MM.1S (cell line): ENCODE results near the gene PPP2R2C.

Experiments used
- DNase-seq: peaks from one replicate; pipeline ENCODE4 v3.0.0-alpha.2; 2015
- H2AFZ ChIP-seq: fragments of 300-600 bp; sonication (generic); 2 replicates; pipeline ENCODE4 v1.6.0; 2016; ENCODE audit warnings: antibody characterized with exemption, low read length
- H3F3A ChIP-seq: fragments of 300-600 bp; sonication (generic); 2 replicates; pipeline ENCODE4 v1.6.1; 2016; ENCODE audit warnings: mild to moderate bottlenecking, antibody characterized with exemption, low read length, moderate library complexity, mixed read lengths; ENCODE audit not compliant: insufficient read depth
- H3K27ac ChIP-seq: fragments of 300-600 bp; sonication (generic); 2 replicates; pipeline ENCODE4 v1.5.1; 2016; ENCODE audit warnings: mild to moderate bottlenecking, low read length
- H3K27me3 ChIP-seq: fragments of 300-600 bp; sonication (generic); replicated peaks from 2 replicates; pipeline ENCODE4 v1.6.0; 2016; ENCODE audit warnings: low read length; ENCODE audit not compliant: insufficient read depth
- H3K36me3 ChIP-seq: fragments of 300-600 bp; sonication (generic); replicated peaks from 2 replicates; pipeline ENCODE4 v1.6.1; 2016; ENCODE audit warnings: mild to moderate bottlenecking, low read length, mixed read lengths; ENCODE audit not compliant: insufficient read depth
- H3K4me1 ChIP-seq: fragments of 300-600 bp; sonication (generic); 2 replicates; pipeline ENCODE4 v1.6.1; 2016; ENCODE audit warnings: low read length, mixed read lengths
- H3K4me2 ChIP-seq: fragments of 300-600 bp; sonication (generic); 2 replicates; pipeline ENCODE4 v1.6.0; 2016; ENCODE audit warnings: low read depth, low read length
- H3K4me3 ChIP-seq: fragments of 300-600 bp; sonication (generic); 2 replicates; pipeline ENCODE4 v1.5.1; 2016; ENCODE audit warnings: low read length, mixed read lengths
- H3K79me2 ChIP-seq: fragments of 300-600 bp; sonication (generic); 2 replicates; pipeline ENCODE4 v1.6.1; 2016; ENCODE audit warnings: mixed run types, low read length, mixed read lengths
- H3K9ac ChIP-seq: fragments of 300-600 bp; sonication (generic); 2 replicates; pipeline ENCODE4 v1.6.1; 2016; ENCODE audit warnings: low read length, mixed read lengths
- H3K9me2 ChIP-seq: fragments of 300-600 bp; sonication (generic); replicated peaks from 2 replicates; pipeline ENCODE4 v1.6.1; 2016; ENCODE audit warnings: mild to moderate bottlenecking, low read length, mixed read lengths; ENCODE audit not compliant: insufficient read depth
- H3K9me3 ChIP-seq: fragments of 300-600 bp; sonication (generic); replicated peaks from 2 replicates; pipeline ENCODE4 v1.6.1; 2016; ENCODE audit warnings: mild to moderate bottlenecking, low read length, mixed read lengths; ENCODE audit not compliant: insufficient read depth
- H4K20me1 ChIP-seq: fragments of 300-600 bp; sonication (generic); 2 replicates; pipeline ENCODE4 v1.6.1; 2016; ENCODE audit warnings: mild to moderate bottlenecking, low read length, moderate library complexity, mixed read lengths; ENCODE audit not compliant: insufficient read depth
- CTCF ChIP-seq: fragments of 300-600 bp; sonication (generic); IDR thresholded peaks from 2 replicates; pipeline ENCODE4 v1.5.1; 2016; ENCODE audit warnings: antibody characterized with exemption, low read length, mixed read lengths
- EZH2 ChIP-seq: fragments of 300-600 bp; sonication (generic); optimal IDR thresholded peaks from 2 replicates; pipeline ENCODE3; 2017; ENCODE audit warnings: low read depth, mild to moderate bottlenecking, antibody characterized with exemption, low read length, mixed read lengths
- EZH2phosphoT487 ChIP-seq: fragments of 300-600 bp; sonication (generic); IDR thresholded peaks from 2 replicates; pipeline ENCODE4 v1.6.1; 2018; ENCODE audit warnings: antibody characterized with exemption, low read length

Gene PPP2R2C

GRCh38 chr4:6388713-6389112 is 83.7 kb downstream of the PPP2R2C start:
- H3F3A ChIP-seq = no peaks in the 10 kb centered on the region
- no peaks in the 10 kb centered on the region for H3K36me3 ChIP-seq
- no peaks in the 10 kb centered on the region for H4K20me1 ChIP-seq
- H3K9ac ChIP-seq = no peak overlapping the region
- peaks cover 98% of the 10 kb centered on the region for H3K27me3 ChIP-seq
- no peaks in the 10 kb centered on the region for H3K9me2 ChIP-seq
- TF ChIP-seq EZH2 (no peak), EZH2phosphoT487 (no peak), CTCF (no peak)
- H3K4me3 ChIP-seq = no peak overlapping the region
- H3K79me2 ChIP-seq = no peaks in the 10 kb centered on the region
- no peaks in the 10 kb centered on the region for H3K9me3 ChIP-seq
- no peak for DNase-seq
- H3K4me1 ChIP-seq = no peaks in the 10 kb centered on the region
- H3K4me2 ChIP-seq = no peak overlapping the region
- no peak overlapping the region for H2AFZ ChIP-seq
- H3K27ac ChIP-seq = no peak overlapping the region

GRCh38 chr4:6387946-6388345 is 84.5 kb downstream of the PPP2R2C start:
- no peak for DNase-seq
- Histone ChIP-seq H3K9me3 (no peaks in the 10 kb centered on the region), H4K20me1 (no peaks in the 10 kb centered on the region), H3K27me3 (peaks cover 98% of the 10 kb centered on the region), H3K4me1 (no peaks in the 10 kb centered on the region), H3K4me2 (no peak overlapping the region), H2AFZ (no peak overlapping the region), H3K27ac (no peak overlapping the region), H3F3A (no peaks in the 10 kb centered on the region), H3K79me2 (no peaks in the 10 kb centered on the region), H3K36me3 (no peaks in the 10 kb centered on the region), H3K4me3 (no peak overlapping the region), H3K9me2 (no peaks in the 10 kb centered on the region), H3K9ac (no peak overlapping the region)
- TF ChIP-seq CTCF = no peak
- TF ChIP-seq EZH2phosphoT487 = no peak

- DNase-seq = no peak
- no peak overlapping the region for H3K9ac ChIP-seq
- no peaks in the 10 kb centered on the region for H3K9me2 ChIP-seq
- no peaks in the 10 kb centered on the region for H4K20me1 ChIP-seq
- no peak for TF ChIP-seq EZH2phosphoT487
- TF ChIP-seq CTCF = no peak
- TF ChIP-seq EZH2 = no peak
- no peak overlapping the region for H3K4me3 ChIP-seq
- no peak overlapping the region for H2AFZ ChIP-seq
- no peaks in the 10 kb centered on the region for H3K4me1 ChIP-seq
- no peaks in the 10 kb centered on the region for H3K36me3 ChIP-seq
- H3K4me2 ChIP-seq = no peak overlapping the region
- no peak overlapping the region for H3K27ac ChIP-seq
- no peaks in the 10 kb centered on the region for H3F3A ChIP-seq
- no peaks in the 10 kb centered on the region for H3K9me3 ChIP-seq
- H3K79me2 ChIP-seq = no peaks in the 10 kb centered on the region
- H3K27me3 ChIP-seq = peaks cover 98% of the 10 kb centered on the region
Measured at GRCh38 chr4:6386091-6386490, 86.3 kb downstream of the PPP2R2C start.
